ENCODE data around the gene CNOT4.

The CNOT4 gene

GRCh38 chr7:135349746-135350145, 160.2 kb downstream of the CNOT4 start:
- peak; percentile 54 for DNase-seq
- Histone ChIP-seq H3K27me3 (ENCODE audit: insufficient read depth, low read depth, severe bottlenecking) (no peaks in the 10 kb centered on the region), H3K4me3 (ENCODE audit: low read depth, low read length) (no peak overlapping the region), H3K9me3 (ENCODE audit: severe bottlenecking) (no peaks in the 10 kb centered on the region), H3K36me3 (no peaks in the 10 kb centered on the region), H3K27ac (no peak overlapping the region)
- TF ChIP-seq, protein P1, sequence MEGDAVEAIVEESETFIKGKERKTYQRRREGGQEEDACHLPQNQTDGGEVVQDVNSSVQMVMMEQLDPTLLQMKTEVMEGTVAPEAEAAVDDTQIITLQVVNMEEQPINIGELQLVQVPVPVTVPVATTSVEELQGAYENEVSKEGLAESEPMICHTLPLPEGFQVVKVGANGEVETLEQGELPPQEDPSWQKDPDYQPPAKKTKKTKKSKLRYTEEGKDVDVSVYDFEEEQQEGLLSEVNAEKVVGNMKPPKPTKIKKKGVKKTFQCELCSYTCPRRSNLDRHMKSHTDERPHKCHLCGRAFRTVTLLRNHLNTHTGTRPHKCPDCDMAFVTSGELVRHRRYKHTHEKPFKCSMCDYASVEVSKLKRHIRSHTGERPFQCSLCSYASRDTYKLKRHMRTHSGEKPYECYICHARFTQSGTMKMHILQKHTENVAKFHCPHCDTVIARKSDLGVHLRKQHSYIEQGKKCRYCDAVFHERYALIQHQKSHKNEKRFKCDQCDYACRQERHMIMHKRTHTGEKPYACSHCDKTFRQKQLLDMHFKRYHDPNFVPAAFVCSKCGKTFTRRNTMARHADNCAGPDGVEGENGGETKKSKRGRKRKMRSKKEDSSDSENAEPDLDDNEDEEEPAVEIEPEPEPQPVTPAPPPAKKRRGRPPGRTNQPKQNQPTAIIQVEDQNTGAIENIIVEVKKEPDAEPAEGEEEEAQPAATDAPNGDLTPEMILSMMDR (IDR thresholded peaks at IDR 0.05; ENCODE audit: low read depth, low read length) = no peak

GRCh38 chr7:135348493-135348892, 161.4 kb downstream of the CNOT4 start:
- no peak for DNase-seq
- no peak overlapping the region for H3K27ac ChIP-seq
- H3K4me3 ChIP-seq (ENCODE audit: low read depth, low read length) = no peak overlapping the region
- no peaks in the 10 kb centered on the region for H3K9me3 ChIP-seq (ENCODE audit: severe bottlenecking)
- TF ChIP-seq, protein P1 (IDR thresholded peaks at IDR 0.05; ENCODE audit: low read depth, low read length) = no peak
- no peaks in the 10 kb centered on the region for H3K27me3 ChIP-seq (ENCODE audit: insufficient read depth, low read depth, severe bottlenecking)
- no peaks in the 10 kb centered on the region for H3K36me3 ChIP-seq

- Histone ChIP-seq H3K36me3 (no peaks in the 10 kb centered on the region), H3K27me3 (ENCODE audit: insufficient read depth, low read depth, severe bottlenecking) (no peaks in the 10 kb centered on the region), H3K4me3 (ENCODE audit: low read depth, low read length) (no peak overlapping the region), H3K27ac (no peak overlapping the region), H3K9me3 (ENCODE audit: severe bottlenecking) (no peaks in the 10 kb centered on the region)
- no peak for DNase-seq
- TF ChIP-seq, protein P1 (IDR thresholded peaks at IDR 0.05; ENCODE audit: low read depth, low read length) = no peak
Observed at GRCh38 chr7:135343361-135343760, 166.5 kb downstream of the CNOT4 start.

- H3K27ac ChIP-seq = no peak overlapping the region
- H3K27me3 ChIP-seq (ENCODE audit: insufficient read depth, low read depth, severe bottlenecking) = no peaks in the 10 kb centered on the region
- no peaks in the 10 kb centered on the region for H3K36me3 ChIP-seq
- no peaks in the 10 kb centered on the region for H3K9me3 ChIP-seq (ENCODE audit: severe bottlenecking)
- no peak for DNase-seq
- TF ChIP-seq, protein P1 (IDR thresholded peaks at IDR 0.05; ENCODE audit: low read depth, low read length) = no peak
- H3K4me3 ChIP-seq (ENCODE audit: low read depth, low read length) = no peak overlapping the region
Observed at GRCh38 chr7:135342887-135343286, 167.0 kb downstream of the CNOT4 start.

- no peaks in the 10 kb centered on the region for H3K36me3 ChIP-seq
- TF ChIP-seq, protein P1 (IDR thresholded peaks at IDR 0.05; ENCODE audit: low read depth, low read length) = no peak
- H3K27me3 ChIP-seq (ENCODE audit: insufficient read depth, low read depth, severe bottlenecking) = no peaks in the 10 kb centered on the region
- H3K9me3 ChIP-seq (ENCODE audit: severe bottlenecking) = no peaks in the 10 kb centered on the region
- H3K4me3 ChIP-seq (ENCODE audit: low read depth, low read length) = no peak overlapping the region
- no peak for DNase-seq
- H3K27ac ChIP-seq = no peak overlapping the region
Observed at GRCh38 chr7:135341049-135341448, 168.9 kb downstream of the CNOT4 start.

DNA sequence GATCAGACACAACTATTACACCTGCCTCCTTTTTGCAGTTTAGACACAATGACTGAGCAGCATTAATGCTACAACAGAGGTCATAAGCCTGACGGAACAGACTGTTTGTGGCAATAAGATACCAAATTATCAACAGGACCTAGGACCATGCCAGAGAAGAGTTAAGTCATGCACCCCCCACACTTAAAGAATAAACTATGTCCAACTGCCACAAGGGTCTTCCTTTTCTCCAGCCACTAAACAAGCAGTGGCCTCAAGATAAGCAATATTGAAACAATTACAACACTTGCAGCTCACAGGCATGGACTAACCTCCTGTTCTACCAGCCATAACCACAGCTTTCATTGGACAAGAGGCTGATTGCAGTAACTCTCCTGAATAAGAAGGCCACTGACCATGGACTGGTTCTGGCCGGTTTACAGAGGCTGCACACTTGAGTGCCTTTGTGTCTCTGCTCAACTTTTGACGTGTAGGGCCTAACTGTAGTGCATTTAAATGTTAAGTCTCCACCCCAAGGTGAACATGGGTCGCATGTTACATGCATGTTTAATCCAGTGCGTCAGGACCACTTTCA, 171.8 kb downstream of the CNOT4 start:
- Histone ChIP-seq H3K9me3 (ENCODE audit: severe bottlenecking) (no peaks in the 10 kb centered on the region), H3K27me3 (ENCODE audit: insufficient read depth, low read depth, severe bottlenecking) (no peaks in the 10 kb centered on the region), H3K4me3 (ENCODE audit: low read depth, low read length) (no peak overlapping the region), H3K27ac (no peak overlapping the region), H3K36me3 (no peaks in the 10 kb centered on the region)
- TF ChIP-seq, protein P1 (IDR thresholded peaks at IDR 0.05; ENCODE audit: low read depth, low read length) = no peak
- DNase-seq = no peak

Measured in WERI-Rb-1 (cell line).